OCI-LY1 (cell line): Measurements from ENCODE around the gene BTBD9.

Experiments used
- EZH2 ChIP-seq: fragments of 200-600 bp; sonication (generic), shearing (Covaris generic); IDR thresholded peaks from 2 replicates; pipeline ENCODE4 v1.8.0; 2017; ENCODE audit warnings: borderline replicate concordance, mixed run types, mild to moderate bottlenecking, antibody characterized with exemption, low read length, moderate library complexity, mixed read lengths
- TF ChIP-seq, protein P1 (sequence below): fragments of 200-600 bp; sonication (generic), shearing (Covaris generic); IDR thresholded peaks from 2 replicates; pipeline ENCODE4 v1.5.1; 2017; ENCODE audit warnings: mild to moderate bottlenecking, antibody characterized with exemption, low read length, moderate library complexity, mixed read lengths

DNA sequence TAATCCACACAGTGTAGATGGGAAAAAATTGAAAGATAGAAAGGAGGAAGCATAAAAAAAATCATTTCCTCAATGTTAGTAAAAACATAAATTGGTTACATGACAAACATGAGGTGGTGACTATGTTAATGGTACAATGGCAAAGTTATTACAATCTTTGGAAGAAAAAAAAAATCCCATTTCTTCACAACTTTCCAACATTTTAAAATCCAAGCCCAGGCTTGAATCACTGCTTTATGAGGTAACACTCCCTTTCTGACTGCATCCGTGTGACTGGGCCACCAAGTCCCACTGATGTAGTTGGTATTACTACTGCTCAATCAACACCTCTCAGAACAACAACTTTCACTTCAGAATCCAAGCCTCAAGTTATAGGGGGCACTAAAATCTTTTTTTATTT is 160.4 kb downstream of the BTBD9 start:
- TF ChIP-seq, protein P1, sequence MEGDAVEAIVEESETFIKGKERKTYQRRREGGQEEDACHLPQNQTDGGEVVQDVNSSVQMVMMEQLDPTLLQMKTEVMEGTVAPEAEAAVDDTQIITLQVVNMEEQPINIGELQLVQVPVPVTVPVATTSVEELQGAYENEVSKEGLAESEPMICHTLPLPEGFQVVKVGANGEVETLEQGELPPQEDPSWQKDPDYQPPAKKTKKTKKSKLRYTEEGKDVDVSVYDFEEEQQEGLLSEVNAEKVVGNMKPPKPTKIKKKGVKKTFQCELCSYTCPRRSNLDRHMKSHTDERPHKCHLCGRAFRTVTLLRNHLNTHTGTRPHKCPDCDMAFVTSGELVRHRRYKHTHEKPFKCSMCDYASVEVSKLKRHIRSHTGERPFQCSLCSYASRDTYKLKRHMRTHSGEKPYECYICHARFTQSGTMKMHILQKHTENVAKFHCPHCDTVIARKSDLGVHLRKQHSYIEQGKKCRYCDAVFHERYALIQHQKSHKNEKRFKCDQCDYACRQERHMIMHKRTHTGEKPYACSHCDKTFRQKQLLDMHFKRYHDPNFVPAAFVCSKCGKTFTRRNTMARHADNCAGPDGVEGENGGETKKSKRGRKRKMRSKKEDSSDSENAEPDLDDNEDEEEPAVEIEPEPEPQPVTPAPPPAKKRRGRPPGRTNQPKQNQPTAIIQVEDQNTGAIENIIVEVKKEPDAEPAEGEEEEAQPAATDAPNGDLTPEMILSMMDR = no peak
- no peak for TF ChIP-seq EZH2
